ENCODE results near the gene GIPC2.
"Not testable (repeated sequence)": the region's sequence is repeated elsewhere in the genome, so short reads cannot be mapped to it uniquely, and the experiment has no call there.

The GIPC2 gene

DNA sequence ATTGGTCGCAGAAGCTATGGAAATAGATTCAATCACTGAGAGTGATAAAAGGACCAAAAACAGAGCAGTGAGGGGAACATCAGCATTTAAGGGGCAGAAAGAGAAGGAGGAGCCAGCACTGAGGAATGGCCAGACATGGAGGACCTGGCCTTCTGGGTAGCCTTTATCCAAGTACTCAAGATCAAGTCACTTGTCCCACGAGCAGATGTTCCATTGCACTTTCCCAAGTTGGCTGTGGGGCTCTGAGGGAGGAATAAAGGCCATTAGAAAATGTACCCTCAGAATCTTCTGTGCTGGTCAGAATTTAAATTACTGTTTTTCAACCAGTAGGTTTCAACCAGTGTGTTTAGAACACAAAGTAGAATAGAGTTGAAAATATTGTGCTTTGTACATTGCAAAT is 55.3 kb downstream of the GIPC2 start:
- no peak for DNase-seq

DNA sequence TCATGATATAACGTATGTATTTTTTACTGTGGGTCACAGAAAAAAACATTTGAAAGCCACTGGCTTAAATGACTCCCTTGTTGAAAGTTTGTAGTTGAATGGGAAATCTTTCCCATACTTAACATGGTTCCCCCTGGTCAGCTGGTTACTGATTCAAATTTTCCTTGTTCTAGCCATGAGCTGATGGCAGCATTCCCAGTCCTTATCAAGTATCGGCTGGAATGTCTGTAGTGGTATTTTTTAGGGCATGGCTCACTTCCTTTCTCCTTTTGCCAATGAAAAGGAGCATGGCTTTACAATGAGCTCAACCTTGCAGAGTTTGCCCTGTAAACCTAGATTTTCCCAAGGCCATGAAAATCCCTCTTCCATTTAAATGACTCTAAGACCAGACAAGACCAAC is 55.7 kb downstream of the GIPC2 start:
- no peak for DNase-seq

DNA sequence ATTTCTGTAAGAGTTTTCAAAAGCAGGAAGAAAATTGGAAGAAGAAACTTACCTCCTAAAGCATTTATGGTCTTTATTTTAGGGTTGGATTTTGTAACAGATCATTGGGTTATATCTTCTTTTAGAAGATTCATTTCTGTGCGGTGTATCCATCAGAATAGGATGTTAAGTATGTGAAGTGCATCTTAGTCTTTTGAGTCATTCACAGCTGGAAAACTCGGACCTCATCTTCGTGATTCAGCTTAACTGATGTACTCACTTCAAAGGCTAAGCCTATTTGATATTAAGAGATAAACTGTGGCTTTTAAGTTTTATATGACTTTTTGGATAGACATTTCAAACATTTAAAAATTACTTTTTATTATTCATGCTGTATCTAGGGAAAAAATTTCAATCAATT is 56.3 kb downstream of the GIPC2 start:
- DNase-seq, result no peak

DNA sequence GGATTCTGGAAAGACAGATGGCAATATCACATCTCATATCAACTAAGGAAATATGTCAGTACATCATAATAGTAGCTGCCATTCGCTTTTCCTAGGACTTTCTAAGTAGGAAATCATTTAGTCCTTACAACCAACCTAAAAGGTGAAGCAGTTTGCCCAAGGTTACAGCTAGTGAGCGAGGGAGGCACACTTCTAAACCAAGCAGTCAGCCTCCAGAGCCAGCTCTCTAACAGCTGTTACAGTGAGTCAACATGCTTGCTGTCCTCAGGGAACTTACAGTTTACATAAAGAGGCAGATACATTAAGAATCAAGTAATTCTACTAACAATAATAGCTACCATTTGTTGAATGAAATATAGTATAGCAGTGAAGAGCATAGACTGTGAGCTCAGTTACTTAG is 57.1 kb downstream of the GIPC2 start:
- no peak for DNase-seq

DNA sequence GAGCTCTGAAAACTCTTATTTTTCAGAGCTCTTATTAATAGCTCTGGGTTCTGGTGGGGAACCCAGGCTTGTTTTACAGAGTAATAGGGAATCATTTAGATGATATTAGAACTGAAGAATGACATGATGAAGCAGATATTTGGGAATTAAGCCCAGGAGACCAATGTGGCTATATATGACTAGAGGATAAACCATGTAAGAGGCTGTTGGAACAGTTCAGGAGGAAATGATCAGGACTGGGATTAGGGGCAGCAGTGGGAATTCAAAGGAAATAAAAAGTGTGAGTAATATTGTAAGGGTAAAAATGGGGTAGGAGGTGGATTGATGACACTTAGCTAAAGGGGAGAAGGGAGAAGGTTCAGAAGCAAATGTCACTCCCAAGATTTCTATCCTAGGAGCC is 58.6 kb downstream of the GIPC2 start:
- DNase-seq, result no peak

DNA sequence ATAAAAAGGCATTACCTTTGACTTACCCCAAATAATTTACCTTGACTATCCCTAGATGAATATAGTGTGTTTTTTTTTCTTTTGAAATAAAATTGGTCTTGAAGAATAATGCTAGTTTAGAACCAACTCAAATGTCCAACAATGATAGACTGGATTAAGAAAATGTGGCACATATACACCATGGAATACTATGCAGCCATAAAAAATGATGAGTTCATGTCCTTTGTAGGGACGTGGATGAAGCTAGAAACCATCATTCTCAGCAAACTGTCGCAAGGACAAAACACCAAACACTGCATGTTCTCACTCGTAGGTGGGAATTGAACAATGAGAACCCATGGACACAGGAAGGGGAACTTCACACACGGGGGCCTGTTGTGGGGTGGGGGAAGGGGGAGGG is 63.9 kb downstream of the GIPC2 start:
- not testable (repeated sequence) for DNase-seq

DNA sequence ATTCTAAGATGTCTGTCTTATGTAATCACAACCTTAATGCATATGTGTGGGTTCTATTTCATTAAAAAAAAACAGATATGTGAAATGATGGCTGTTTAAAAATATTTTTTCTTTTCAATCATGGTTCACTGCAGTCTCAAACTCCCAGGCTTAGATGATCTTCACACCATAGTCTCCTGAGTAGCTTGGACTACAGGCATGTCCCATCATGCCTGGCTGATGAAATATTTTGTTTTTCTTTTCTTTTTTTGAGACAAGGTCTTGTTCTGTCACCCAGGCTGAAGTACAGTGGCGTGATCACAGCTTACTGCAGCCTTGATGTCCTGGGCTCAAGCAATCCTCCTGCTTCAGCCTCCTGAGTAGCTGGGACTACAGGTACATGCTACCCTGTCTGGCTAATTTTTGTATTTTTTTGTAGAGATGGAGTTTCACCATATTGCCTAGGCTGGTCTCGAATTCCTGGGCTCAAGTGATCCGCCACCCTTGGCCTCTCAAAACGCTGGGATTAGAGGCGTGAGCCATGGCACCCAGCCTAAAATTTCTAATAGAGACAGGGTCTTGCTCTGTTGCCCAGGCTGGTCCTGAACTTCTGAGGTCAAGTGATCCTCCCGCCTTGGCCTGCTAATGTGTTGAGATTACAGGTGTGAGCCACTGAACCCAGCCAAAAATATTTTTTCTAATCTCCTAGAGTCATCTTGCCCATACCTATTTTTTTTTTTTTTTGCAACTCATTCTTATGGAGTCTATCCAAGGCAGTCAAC is 67.6 kb downstream of the GIPC2 start:
- no peak for DNase-seq

DNA sequence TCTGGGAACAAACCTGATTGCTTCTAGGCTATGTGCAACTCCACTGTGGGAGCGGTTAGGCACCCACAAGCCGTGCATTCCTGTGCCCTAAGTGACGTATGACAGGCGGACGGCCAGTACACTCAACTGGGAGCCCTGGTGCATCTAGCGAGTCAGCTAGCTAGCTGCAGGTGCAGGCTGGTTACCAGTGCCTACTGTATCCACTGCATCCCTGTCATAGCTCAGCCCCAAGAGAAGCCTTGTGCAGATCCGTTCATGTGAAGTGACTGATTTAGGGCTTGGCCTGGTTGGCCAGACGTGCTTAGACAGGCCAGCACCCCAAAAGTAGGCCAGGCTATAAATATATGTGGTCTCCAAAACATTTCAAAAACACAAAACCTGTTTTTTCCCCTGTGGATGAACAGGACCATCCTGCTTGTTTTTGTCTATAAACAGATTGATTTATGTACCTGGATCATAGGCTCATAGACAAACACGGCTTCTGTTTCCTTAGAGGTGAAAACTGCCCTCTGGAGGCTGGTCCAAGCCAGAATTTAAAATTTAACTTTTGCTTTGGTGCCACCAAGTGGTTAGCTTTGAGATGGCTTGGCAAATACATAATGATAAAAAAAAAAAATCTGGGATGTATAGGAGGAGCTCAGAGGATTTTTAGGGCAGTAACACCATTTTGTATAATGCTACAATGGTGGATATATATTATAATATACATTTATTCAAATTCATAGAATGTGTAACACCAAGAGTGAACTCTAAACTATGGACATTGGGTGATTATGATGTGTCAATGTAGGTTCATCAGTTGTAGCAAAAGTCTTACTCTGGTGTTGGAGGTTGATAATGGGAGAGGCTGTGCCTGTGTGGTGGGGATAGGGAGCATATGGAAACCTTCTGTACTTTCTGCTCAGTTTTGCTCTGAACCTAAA is 68.5 kb downstream of the GIPC2 start:
- DNase-seq, result no peak

DNA sequence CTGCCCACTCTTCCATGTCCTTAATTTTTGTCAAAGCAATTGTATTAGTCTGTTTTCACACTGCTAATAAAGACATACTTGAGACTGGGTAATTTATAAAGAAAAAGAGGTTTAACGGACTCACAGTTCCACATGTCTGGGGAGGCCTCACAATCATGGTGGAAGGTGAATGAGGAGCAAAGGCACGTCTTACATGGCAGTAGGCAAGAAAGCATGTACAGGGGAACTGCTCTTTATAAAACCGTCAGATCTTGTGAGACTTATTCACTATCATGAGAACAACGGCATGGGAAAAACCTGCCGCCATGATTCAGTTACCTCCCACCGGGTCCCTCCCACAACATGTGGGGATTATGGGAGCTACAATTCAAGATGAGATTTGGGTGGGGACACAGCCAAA is 74.7 kb downstream of the GIPC2 start:
- not testable (repeated sequence) for DNase-seq

DNA sequence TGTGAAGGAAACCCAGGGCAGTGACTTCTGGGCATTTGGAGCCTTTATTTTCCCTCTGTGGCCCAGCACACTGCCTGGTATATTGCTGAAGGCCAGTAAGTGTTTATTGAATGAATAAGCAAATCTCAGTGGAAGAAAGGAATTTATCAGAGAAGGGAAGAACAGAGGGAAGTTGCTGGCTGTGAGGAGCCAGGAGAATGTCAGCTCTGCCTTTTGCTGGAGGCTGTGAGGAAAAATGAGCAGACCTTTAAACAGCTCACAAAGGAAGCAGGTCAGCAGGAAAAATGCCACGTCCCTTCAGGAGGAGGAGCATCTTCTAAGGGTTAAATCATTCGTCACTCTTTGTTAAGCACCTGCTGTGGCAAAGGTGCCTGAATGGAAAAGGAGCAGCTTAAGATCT is 75.9 kb downstream of the GIPC2 start:
- no peak for DNase-seq

DNA sequence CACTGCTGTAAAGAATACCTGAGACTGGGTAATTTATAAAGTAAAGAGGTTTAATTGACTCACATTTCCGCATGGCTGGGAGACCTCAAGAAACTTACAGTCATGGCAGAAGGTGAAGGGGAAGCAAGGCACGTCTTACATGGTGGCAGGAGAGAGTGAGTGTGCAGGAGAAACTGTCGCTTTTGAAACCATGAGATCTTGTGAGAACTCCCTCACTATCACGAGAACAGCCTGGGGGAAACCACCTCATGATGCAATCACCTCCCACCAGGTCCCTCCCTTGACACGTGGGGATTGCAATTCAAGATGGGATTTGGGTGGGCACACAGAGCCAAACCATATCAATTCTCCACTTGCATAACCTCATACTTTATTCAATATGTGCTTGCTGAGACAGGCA is 76.6 kb downstream of the GIPC2 start:
- DNase-seq, result no peak

DNA sequence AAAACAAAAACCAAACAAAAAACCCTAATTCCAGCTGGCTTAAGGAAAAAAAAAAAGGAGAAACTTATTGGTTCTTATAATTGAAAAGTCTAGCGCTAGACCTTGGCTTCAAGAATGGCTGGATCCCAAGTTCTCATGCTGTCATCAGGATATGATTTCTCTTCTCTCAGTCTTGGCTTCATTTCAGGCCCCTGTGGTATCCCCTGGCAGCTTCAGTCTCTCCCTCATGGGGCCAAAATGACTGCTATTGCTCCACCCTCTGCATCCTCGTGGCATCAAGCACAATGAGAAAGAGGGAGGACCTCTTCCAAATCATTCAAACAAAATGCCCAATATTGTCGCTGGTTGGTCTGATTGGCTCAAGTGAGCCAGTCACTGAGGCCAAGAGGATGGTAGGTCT is 80.7 kb downstream of the GIPC2 start:
- DNase-seq, result no peak

DNA sequence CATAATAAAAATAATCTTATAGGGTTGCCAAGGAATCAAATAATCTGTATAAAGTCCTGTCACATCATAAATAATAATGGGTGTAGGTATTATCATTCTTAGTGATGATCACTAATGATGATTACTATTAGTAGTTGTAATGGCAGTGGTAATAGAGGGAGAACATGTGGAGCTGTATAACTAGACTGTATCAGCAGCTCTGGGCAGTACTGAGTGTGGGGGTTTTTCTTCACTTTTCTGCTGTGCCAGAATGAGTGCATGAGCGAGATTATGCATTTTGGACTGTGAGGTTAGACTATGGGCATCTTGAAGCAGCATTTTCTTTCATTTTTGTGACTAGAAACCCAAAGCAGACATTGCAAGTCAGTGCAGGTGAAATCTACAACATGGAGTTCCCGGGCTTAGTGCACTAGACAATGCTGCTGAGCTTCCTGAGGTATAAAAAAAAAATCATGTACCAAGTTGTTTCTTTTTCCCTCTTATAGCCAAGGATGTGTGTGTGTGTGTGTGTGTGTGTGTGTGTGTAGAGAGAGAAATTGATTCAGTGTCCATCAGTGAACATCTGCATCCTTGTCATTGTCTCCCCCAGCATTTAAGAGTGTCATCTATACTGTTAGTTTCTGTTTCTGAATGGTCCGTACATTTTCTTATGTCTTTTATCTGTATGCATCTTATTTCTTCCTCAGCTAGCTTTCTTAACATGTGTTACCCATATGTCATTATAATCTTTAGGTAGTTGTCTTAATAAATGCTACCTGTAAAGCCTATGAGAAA is 86.6 kb downstream of the GIPC2 start:
- no peak for DNase-seq

DNA sequence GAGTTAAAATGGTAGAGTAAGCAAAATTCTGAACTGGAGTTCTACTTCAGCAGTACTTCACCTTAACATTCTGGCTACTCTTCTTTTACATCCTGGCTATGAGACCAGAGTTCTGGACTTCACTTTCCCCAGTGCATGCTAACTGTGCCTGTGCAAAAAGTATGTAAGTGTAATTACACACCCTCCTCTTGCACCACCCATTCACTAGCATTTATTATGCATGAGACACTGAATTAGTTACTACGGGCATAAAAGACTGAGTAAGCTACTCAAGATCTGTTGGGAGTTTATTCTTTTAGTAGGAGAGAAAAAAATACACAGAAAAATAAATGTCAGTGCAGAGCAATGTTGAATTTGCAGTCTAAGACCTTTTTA is 87.2 kb downstream of the GIPC2 start:
- no peak for DNase-seq

DNA sequence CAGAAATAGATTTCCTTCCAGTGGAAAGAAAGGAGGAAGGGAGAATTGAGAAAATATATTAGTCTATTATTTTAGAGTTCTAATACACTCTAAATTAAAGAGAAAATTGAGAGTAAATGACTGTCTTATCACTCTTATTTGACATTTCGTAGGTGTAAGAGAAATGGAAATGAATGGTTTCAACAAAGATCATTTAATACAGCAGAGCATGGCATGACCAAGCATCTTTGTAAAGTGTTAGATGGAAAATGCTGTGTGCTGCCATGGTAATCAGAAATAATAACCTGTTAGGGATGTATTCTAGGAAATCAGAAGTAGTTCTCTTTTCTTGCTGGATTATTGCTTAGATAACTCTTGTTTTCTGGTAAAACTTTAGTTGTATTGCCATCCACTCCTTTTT is 90.9 kb downstream of the GIPC2 start:
- DNase-seq, result no peak

DNA sequence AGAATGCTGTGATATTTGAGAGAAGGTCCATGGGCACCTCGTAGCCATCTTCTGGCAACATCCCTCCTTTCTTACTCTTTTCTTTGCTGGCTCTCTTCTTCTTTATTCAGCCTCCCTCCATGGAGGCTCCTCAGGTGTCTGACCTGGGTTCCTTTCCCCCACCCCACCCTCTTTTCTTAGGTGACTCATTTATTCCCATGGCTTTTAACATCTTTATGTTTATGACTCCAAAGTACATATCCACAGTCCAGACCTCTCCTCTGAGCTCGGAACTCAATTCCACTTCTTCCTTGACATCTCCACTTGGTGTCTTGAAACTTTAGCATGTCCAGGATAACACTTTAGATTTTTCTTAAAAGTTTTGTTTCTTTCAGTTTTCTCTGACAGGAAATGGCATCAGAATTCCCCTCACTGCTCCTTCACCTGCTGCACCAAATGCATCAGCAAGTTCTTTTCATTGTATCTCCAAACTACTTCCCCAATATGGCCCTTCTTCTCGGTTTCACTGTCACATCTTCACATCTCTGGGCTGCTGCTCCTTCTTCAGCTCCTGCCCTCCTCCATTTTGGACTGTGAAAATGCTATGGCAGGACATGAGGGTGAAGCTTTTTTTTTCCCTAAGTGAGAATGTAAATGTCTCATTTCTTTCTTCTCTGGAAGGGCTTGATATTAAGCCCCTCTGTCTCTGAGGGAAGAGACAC is 95.9 kb downstream of the GIPC2 start:
- no peak for DNase-seq

DNA sequence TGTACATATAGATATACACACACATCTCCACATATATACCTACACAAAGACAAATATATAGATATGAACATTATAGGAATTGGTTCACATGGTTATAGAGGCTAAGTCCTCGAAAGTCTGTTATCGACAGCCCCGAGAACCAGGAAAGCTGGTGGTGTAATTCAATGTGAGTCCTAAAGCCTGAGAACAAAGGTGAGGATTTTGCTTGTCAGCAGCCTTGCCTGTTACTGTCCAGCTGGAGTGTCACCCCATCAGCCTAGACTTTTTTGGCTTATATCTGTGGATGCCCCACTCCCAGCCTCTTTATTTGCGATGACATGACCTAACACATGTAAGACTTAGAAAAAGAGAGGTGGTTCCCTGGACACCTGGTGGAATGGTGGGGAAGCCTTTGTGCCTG is 97.0 kb downstream of the GIPC2 start:
- no peak for DNase-seq

DNA sequence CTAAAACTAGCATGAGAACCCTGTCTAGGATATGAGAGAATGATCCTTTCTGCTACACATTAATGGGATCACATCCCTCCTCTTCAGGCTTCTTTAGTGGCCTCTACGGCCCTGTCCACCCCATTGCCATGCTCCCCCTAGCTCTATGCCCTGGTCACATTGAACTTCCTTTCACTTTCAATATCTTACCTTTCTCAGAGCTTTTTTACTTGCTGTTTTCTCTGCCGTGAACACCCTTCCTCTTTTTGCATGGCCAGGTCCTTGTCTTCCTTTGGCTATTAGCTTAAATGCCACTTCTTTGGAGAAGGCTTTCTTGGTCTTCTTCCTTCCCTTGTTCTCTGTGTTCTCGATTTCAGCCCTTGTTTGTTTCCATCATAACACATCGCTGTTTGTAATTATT is 97.4 kb downstream of the GIPC2 start:
- DNase-seq, result no peak

DNA sequence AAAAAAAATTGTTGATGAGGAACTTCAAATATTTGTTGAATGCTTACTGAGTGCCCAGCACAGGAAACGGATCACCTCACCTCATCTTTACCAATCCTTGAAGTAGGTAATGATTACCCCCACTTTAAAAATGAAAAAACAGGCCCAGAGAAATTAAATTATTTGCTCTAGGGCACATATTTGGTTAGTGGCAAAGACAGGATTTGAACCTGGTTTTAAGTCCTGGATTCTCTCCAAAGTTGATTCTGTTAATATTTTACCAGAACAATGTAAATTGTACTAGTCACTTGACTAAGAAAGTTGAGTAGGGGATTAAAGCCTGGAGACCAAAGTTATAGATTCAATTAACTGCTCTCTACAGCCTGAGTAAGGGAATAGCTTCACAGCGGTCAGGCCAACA is 97.9 kb downstream of the GIPC2 start:
- DNase-seq, result no peak

DNA sequence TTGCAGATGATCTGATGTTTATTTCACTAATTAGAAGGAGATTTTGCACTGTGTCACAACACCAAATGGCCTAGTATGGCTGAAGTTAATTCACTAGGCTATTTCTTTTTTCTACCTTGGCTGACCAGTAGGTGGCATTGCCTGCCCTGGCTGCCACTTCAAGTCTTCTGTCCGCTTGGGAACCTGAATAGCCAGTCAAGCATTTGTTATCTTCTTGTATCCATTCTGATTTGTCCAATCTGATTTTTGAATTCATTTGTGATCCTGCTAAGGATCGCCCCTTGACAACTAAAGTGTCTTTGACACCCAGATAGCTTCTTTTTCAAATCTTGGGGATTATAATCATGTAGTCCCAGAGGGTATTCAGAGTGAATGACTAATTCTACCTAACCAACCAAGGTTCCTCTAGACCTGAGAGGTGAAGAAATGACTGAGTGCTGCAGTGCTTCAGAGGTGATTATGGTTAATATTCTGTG is 99.4 kb downstream of the GIPC2 start:
- no peak for DNase-seq

DNA sequence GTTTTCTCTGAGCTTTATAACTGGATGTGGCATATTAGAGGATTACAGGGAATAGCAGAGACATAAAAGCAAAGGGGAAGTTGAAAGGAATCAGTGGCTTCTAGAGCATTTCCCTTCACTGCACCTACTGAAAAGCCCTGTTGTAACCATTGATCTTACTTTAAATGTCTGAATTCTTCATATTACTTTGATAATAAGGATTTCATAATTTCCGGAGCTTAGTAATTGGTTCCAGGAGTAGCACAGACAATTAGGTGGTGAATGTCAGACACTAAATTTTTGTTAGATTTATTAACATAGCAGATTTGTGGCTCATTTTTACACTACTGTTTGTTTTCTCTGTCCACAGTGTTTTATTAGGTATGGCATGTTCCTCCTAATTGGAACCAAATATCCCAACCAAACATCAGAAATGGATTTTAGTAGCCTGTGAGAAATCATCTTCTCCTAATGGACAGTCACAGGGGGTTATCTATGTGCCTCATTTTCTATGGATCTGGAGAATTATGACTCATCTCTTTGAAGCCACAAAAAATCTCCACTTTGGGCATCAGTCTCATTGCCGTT is 100.5 kb downstream of the GIPC2 start:
- DNase-seq, result no peak

DNA sequence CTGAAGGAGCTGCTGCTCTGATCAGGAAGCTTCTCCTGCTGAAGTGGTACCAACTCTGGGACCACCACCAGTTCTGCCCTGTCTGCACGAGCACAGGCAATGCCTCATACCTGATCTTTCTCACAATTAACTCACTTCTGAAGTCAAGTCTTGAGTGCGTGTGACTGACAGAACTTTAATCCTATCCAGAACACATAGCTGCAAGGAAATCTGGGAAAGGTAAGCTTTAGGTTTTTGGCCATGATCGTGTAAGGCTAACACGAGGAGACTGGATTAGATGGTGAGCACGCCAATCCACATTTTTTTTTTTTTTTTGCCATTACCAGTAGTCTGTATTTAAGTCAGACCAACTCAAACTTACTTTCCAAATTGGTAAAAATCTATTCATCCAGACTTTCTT is 101.3 kb downstream of the GIPC2 start:
- no peak for DNase-seq
